ENCODE results near the gene TMEM259. TPM values are rescaled to one million over a fixed set of nuclear protein-coding genes. Genes with fewer than 3 reads are reported as not detected.

The TMEM259 gene
- total RNA-seq, 1 experiment from 2014 or later = 171 TPM

GRCh38 chr19:976476-976875 is 44.4 kb downstream of the TMEM259 start:
- no CpG with 5 or more reads among the region's 10 CpGs for WGBS (ENCODE audit: extremely low coverage, insufficient read length, low lambda C conversion rate)
- H3K79me2 ChIP-seq (ENCODE audit: insufficient read depth, low read length) = no peaks in the 10 kb centered on the region
- H3K27me3 Mint-ChIP-seq (ENCODE audit: low read depth) = no peaks in the 10 kb centered on the region
- H2BK12ac ChIP-seq (ENCODE audit: insufficient read length, low read depth, low read length) = no peak overlapping the region
- H2BK20ac ChIP-seq (ENCODE audit: low read depth, low read length, poor library complexity, severe bottlenecking) = no peak overlapping the region
- TF ChIP-seq CTCF (conservative IDR thresholded peaks at IDR 0.05) = no peak
- H3K4ac ChIP-seq (ENCODE audit: low read depth, low read length) = no peak overlapping the region
- no peak overlapping the region for H4K8ac ChIP-seq (replicated peaks; ENCODE audit: insufficient read length, low read depth, low read length)
- H2AK5ac ChIP-seq (ENCODE audit: insufficient read length, low read length) = no peak overlapping the region
- H3K4me3 Mint-ChIP-seq = peak overlapping the region in 1 of 2 experiments; percentile 20; a peak in 1 of 5 replicates
- H2AFZ ChIP-seq (ENCODE audit: low read length) = no peak overlapping the region
- H3T11ph ChIP-seq (ENCODE audit: low read length) = no peak overlapping the region
- H2BK15ac ChIP-seq (ENCODE audit: low read depth, low read length) = no peak overlapping the region
- no peaks in the 10 kb centered on the region for H3K9me3 Mint-ChIP-seq
- H4K5ac ChIP-seq (ENCODE audit: insufficient read length, low read depth, low read length) = no peak overlapping the region
- no peak overlapping the region for H3K9ac ChIP-seq (ENCODE audit: extremely low read depth, insufficient read length, low read length)
- H3K14ac ChIP-seq (ENCODE audit: insufficient read depth, low read length) = no peak overlapping the region
- no peak overlapping the region for H3K23ac ChIP-seq (ENCODE audit: insufficient read length, low read depth, low read length)
- no peaks in the 10 kb centered on the region for H4K20me1 ChIP-seq (ENCODE audit: control insufficient read depth, insufficient read depth, insufficient read length)
- no peak overlapping the region for H3K56ac ChIP-seq (ENCODE audit: insufficient read length, low read depth, low read length)
- H3K79me1 ChIP-seq (ENCODE audit: insufficient read depth, low read depth, low read length, poor library complexity, severe bottlenecking) = no peaks in the 10 kb centered on the region
- H2BK5ac ChIP-seq (ENCODE audit: insufficient read length, low read length) = no peak overlapping the region
- no peak overlapping the region for H3K27ac ChIP-seq (ENCODE audit: insufficient read length, low read depth, low read length)
- no peak overlapping the region for H3K18ac ChIP-seq (ENCODE audit: insufficient read length, low read depth, low read length)
- H3K4me1 ChIP-seq (ENCODE audit: insufficient read depth, low read length) = no peaks in the 10 kb centered on the region
- H3K27ac Mint-ChIP-seq = peak overlapping the region in 1 of 3 experiments; percentile 74; a peak in 1 of 7 replicates
- H3K36me3 Mint-ChIP-seq (ENCODE audit: insufficient read depth in 1 of 3, low read depth in 3 of 3) = peaks cover 6 to 10% (median 9%) of the 10 kb centered on the region in 3 experiments
- H4K91ac ChIP-seq (ENCODE audit: insufficient read length, low read depth, low read length) = no peak overlapping the region
- peaks cover 2 to 26% of the 10 kb centered on the region in 2 experiments for H3K4me1 Mint-ChIP-seq
- no peak overlapping the region for H3K4me2 ChIP-seq (ENCODE audit: insufficient read depth, insufficient read length, low read length)
- H2BK120ac ChIP-seq (ENCODE audit: low read depth, low read length, poor library complexity, severe bottlenecking) = no peak overlapping the region
- no peaks in the 10 kb centered on the region for H3K9me3 ChIP-seq (ENCODE audit: control insufficient read depth, low read depth, low read length)
- no peak for DNase-seq
- no peaks in the 10 kb centered on the region for H3K27me3 ChIP-seq (ENCODE audit: insufficient read depth, low read length)
- no peaks in the 10 kb centered on the region for H3K23me2 ChIP-seq (ENCODE audit: insufficient read length, low read depth, low read length, poor library complexity, severe bottlenecking)

Data from H9 (cell line).